K562 (cell line): ENCODE results near the gene HNRNPA3. TPM values are rescaled to one million over a fixed set of nuclear protein-coding genes. Genes with fewer than 3 reads are reported as not detected.

ENCODE experiments used
- BDP1 ChIP-seq: IDR thresholded peaks from 3 replicates; pipeline ENCODE4 v1.6.1; 2011; ENCODE audit not compliant: insufficient read length, insufficient read depth
- BMI1 ChIP-seq: fragments of 150-350 bp; IDR thresholded peaks from 2 replicates; pipeline ENCODE4 v1.6.1; 2014; ENCODE audit warnings: low read length
- BRD4 ChIP-seq: fragments of 200-600 bp; sonication (generic); IDR thresholded peaks from 2 replicates; pipeline ENCODE4 v1.6.1; 2017; ENCODE audit warnings: inconsistent platforms
- CTBP1 ChIP-seq: fragments of 450-650 bp; IDR thresholded peaks from 2 replicates; pipeline ENCODE4 v1.6.1; 2016; ENCODE audit warnings: borderline replicate concordance
- ELF2 ChIP-seq: fragments of 250-450 bp; sonication (Bioruptor Pico); IDR thresholded peaks from 2 replicates; pipeline ENCODE4 v1.5.0; 2021; ENCODE audit warnings: mild to moderate bottlenecking
- JUND ChIP-seq, 2 experiments: IDR thresholded peaks; 2 replicates in 1 of 2; 3 replicates in 1 of 2; pipeline ENCODE4 v1.6.1; 2011; ENCODE audit warnings: borderline replicate concordance in 2 of 2, low read depth in 2 of 2, low read length in 2 of 2, improper control_type of control experiment in 1 of 2, missing biosample characterization in 1 of 2, missing genetic modification characterization in 1 of 2, missing genetic modification reagents in 1 of 2
- MCM7 ChIP-seq, 2 experiments: fragments of 450-650 bp; IDR thresholded peaks; 2 replicates each; pipeline ENCODE4 v1.6.1; 2016 to 2018
- NFRKB ChIP-seq: fragments of 450-650 bp; IDR thresholded peaks from 2 replicates; pipeline ENCODE4 v1.6.1; 2016; ENCODE audit warnings: low read depth
- RFX1 ChIP-seq: fragments of 450-650 bp; IDR thresholded peaks from 2 replicates; pipeline ENCODE4 v1.6.1; 2016; ENCODE audit warnings: mild to moderate bottlenecking, moderate library complexity
- TCF3 ChIP-seq: sonication (generic); formaldehyde crosslinking; IDR thresholded peaks from 2 replicates; pipeline ENCODE4 v1.4.0; 2020; ENCODE audit warnings: mild to moderate bottlenecking, missing genetic modification reagents
- ZBTB7A ChIP-seq: IDR thresholded peaks from 2 replicates; pipeline ENCODE4 v1.6.1; 2011; ENCODE audit warnings: low read depth, mild to moderate bottlenecking, low read length, moderate library complexity, borderline replicate concordance; ENCODE audit not compliant: control insufficient read depth
- ZNF140 ChIP-seq: fragments of 250-450 bp; sonication (Bioruptor Pico); IDR thresholded peaks from 2 replicates; pipeline ENCODE4 v1.8.0; 2021; ENCODE audit warnings: moderate library complexity, mild to moderate bottlenecking, inconsistent platforms
- ZNF263 ChIP-seq: sonication (generic); formaldehyde crosslinking; IDR thresholded peaks from 2 replicates; pipeline ENCODE4 v1.8.0; 2022; ENCODE audit warnings: mild to moderate bottlenecking, missing genetic modification reagents, borderline replicate concordance
- ZNF282 ChIP-seq: sonication (generic); formaldehyde crosslinking; IDR thresholded peaks from 2 replicates; pipeline ENCODE4 v1.8.1; 2023; ENCODE audit warnings: missing genetic modification reagents
- ZNF445 ChIP-seq: fragments of 250-450 bp; sonication (Bioruptor Pico); IDR thresholded peaks from 2 replicates; pipeline ENCODE4 v1.4.0; 2020; ENCODE audit warnings: low read depth, mild to moderate bottlenecking, moderate library complexity
- ZNF695 ChIP-seq: fragments of 450-650 bp; formaldehyde crosslinking; IDR thresholded peaks from 2 replicates; pipeline ENCODE4 v1.4.0; 2020; ENCODE audit warnings: mild to moderate bottlenecking, moderate library complexity
- polyA plus RNA-seq, 8 experiments: library from polyadenylated mRNA; depleted of rRNA in 4 of 8; stranded (reverse) in 5 of 8; unstranded in 3 of 8; fragments of >200 nt; fragmentation: Nextera tagmentation in 2 of 8; fragmentation: Illumina TruSeq in 1 of 8; extraction: Ambion mirVana in 2 of 8; extraction: Trizol in 1 of 8; gene quantifications; 2 replicates each; pipeline versions ENCODE4 v1.2.1 to v1.2.3, GENCODE V29; 2011 to 2014; ENCODE audit warnings: inconsistent platforms in 1 of 8, missing spikeins in 1 of 8
- total RNA-seq, 7 experiments: library from RNA; depleted of rRNA in 6 of 7; stranded (reverse); fragments of >200 nt in 6 of 7; fragmentation: Illumina TruSeq in 2 of 7; extraction: Trizol in 2 of 7; gene quantifications; 2 replicates each; pipeline versions ENCODE4 v1.2.1 to v1.2.3, GENCODE V29; 2011 to 2021; ENCODE audit warnings: low replicate concordance in 1 of 7
- TF ChIP-seq, protein P1 (sequence below): fragments of 250-450 bp; sonication (Bioruptor Pico); IDR thresholded peaks from 2 replicates; pipeline ENCODE4 v1.8.0; 2022; ENCODE audit warnings: inconsistent platforms
- TF ChIP-seq, protein P2 (sequence below): fragments of 250-450 bp; sonication (Bioruptor Pico); IDR thresholded peaks from 2 replicates; pipeline ENCODE4 v1.4.0; 2020; ENCODE audit warnings: mild to moderate bottlenecking
- TF ChIP-seq, protein P3 (sequence below): sonication (generic); formaldehyde crosslinking; IDR thresholded peaks from 2 replicates; pipeline ENCODE4 v1.8.0; 2022; ENCODE audit warnings: mild to moderate bottlenecking, missing genetic modification reagents
- TF ChIP-seq, protein P4 (sequence below): sonication (generic); formaldehyde crosslinking; IDR thresholded peaks from 2 replicates; pipeline ENCODE4 v1.8.1; 2023; ENCODE audit warnings: mild to moderate bottlenecking, missing genetic modification reagents
- TF ChIP-seq, protein P5 (sequence below): fragments of 250-450 bp; sonication (Bioruptor Pico); IDR thresholded peaks from 2 replicates; pipeline ENCODE4 v1.8.0; 2021; ENCODE audit warnings: borderline replicate concordance, mild to moderate bottlenecking, moderate library complexity; ENCODE audit not compliant: poor library complexity, severe bottlenecking

The HNRNPA3 gene
- total and polyA plus RNA-seq, 9 of the 15 experiments (the other 6 are each of a cell fraction or from before 2014, with no cell fraction given) = 72.8 to 428 (median 192) TPM

DNA sequence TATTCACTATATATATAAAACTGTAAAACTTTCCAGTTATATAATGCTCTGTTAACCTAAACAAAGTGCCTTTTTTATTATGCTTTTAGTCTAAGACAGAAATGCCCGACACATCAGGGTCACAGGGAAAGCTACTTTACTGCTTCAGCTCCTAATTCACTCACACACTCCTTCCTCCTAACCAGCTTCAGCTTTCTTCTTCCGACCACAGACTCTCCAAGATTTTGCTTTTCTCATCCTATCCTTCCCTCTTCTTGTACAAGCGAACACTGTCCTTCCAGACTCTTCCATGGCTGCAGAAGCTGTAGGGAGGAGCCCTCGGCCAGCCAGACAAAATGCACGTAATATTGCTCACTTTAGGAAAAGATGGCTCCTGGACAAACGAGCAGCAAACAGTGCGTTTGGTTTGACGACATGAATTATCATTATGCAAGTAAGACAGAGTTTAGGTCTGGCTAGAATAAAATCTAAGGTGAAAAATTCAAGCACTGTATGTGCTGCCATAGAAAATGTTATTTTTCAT lies 47.5 kb upstream of the HNRNPA3 start (continued):
- TF ChIP-seq, protein P1, sequence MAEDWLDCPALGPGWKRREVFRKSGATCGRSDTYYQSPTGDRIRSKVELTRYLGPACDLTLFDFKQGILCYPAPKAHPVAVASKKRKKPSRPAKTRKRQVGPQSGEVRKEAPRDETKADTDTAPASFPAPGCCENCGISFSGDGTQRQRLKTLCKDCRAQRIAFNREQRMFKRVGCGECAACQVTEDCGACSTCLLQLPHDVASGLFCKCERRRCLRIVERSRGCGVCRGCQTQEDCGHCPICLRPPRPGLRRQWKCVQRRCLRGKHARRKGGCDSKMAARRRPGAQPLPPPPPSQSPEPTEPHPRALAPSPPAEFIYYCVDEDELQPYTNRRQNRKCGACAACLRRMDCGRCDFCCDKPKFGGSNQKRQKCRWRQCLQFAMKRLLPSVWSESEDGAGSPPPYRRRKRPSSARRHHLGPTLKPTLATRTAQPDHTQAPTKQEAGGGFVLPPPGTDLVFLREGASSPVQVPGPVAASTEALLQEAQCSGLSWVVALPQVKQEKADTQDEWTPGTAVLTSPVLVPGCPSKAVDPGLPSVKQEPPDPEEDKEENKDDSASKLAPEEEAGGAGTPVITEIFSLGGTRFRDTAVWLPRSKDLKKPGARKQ (CRISPR knock-in tag) = no peak
- no peak for TF ChIP-seq BDP1
- TF ChIP-seq, protein P2, sequence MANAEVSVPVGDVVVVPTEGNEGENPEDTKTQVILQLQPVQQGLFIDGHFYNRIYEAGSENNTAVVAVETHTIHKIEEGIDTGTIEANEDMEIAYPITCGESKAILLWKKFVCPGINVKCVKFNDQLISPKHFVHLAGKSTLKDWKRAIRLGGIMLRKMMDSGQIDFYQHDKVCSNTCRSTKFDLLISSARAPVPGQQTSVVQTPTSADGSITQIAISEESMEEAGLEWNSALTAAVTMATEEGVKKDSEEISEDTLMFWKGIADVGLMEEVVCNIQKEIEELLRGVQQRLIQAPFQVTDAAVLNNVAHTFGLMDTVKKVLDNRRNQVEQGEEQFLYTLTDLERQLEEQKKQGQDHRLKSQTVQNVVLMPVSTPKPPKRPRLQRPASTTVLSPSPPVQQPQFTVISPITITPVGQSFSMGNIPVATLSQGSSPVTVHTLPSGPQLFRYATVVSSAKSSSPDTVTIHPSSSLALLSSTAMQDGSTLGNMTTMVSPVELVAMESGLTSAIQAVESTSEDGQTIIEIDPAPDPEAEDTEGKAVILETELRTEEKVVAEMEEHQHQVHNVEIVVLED (CRISPR knock-in tag) = peak; percentile 45
- TF ChIP-seq ZNF445 (CRISPR knock-in tag) = peak; percentile 11; the same call in 1 of the 2 replicates
- no peak for TF ChIP-seq TCF3 (CRISPR knock-in tag)
- 0 out of 2 replicates have a peak, but pooled peaks have one; percentile 20 for TF ChIP-seq BRD4
- no peak for TF ChIP-seq ELF2 (CRISPR knock-in tag)
- TF ChIP-seq, protein P3, sequence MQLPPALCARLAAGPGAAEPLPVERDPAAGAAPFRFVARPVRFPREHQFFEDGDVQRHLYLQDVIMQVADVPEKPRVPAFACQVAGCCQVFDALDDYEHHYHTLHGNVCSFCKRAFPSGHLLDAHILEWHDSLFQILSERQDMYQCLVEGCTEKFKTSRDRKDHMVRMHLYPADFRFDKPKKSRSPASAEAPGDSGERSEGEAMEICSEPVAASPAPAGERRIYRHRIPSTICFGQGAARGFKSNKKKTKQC (CRISPR knock-in tag) = no peak
- no peak for TF ChIP-seq ZNF140
- TF ChIP-seq ZNF282 = no peak
- TF ChIP-seq MCM7 (IDR thresholded peaks at IDR 0.05) = no peak
- TF ChIP-seq CTBP1 = no peak
- TF ChIP-seq, protein P4, sequence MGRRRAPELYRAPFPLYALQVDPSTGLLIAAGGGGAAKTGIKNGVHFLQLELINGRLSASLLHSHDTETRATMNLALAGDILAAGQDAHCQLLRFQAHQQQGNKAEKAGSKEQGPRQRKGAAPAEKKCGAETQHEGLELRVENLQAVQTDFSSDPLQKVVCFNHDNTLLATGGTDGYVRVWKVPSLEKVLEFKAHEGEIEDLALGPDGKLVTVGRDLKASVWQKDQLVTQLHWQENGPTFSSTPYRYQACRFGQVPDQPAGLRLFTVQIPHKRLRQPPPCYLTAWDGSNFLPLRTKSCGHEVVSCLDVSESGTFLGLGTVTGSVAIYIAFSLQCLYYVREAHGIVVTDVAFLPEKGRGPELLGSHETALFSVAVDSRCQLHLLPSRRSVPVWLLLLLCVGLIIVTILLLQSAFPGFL (CRISPR knock-in tag) = no peak
- TF ChIP-seq ZNF263 (CRISPR knock-in tag) = no peak
- TF ChIP-seq BMI1 = no peak
- no peak for TF ChIP-seq RFX1
- TF ChIP-seq, protein P5, sequence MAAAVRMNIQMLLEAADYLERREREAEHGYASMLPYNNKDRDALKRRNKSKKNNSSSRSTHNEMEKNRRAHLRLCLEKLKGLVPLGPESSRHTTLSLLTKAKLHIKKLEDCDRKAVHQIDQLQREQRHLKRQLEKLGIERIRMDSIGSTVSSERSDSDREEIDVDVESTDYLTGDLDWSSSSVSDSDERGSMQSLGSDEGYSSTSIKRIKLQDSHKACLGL = no peak
- peak; percentile 93; the same call in 1 of the 2 replicates for TF ChIP-seq NFRKB
- no peak for TF ChIP-seq JUND (IDR thresholded peaks at IDR 0.05; ENCODE audit: borderline replicate concordance, low read depth, low read length)
- no peak; the same call in 2 of the 3 replicates for TF ChIP-seq JUND (tag; IDR thresholded peaks at IDR 0.05; ENCODE audit: borderline replicate concordance, low read depth, low read length)
- no peak for TF ChIP-seq ZNF695 (CRISPR knock-in tag)
- no peak for TF ChIP-seq ZBTB7A
